ENCODE data around the gene ZFP57. TPM values are rescaled to one million over a fixed set of nuclear protein-coding genes. Genes with fewer than 3 reads are reported as not detected.

ZFP57 gene
- total RNA-seq: 1 to 10 TPM in 2 of 4 donors, under 1 TPM in 1, not detected in 1; 0.23 to 6.2 (median 1.2) TPM

DNA sequence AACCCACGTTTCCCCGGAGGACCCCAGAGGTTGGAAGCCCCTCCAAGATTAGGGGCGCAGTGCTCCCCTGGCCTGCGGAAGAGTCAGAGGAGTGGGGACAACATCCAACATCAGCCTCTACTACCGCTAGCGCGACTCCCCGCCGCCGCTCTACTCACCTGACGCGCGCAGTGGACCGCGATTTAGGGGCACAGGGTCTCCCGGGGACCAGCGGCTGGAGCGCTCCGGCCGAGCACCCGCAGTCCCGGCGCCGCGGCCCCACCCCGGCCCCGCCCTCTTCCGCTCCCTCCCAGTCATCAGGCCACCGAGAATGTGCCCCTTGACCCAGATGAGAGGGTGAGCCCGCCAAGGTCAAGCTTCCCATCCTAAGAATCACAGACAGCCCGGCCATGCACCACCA, at the start of gene ZFP57:
ZFP57 (minus strand) TSS at position 249 of the 400 bp plus-strand sequence. CDS start 4,149 bp downstream, outside the sequence.
- H3K9me3 ChIP-seq: no peaks in the 10 kb centered on the region
- WGBS: 91% methylated on average over 31 of the region's 31 CpGs
- DNase-seq (ENCODE audit: extremely low spot score): no peak

GRCh38 chr6:29730575-29731126, 49.7 kb upstream of the ZFP57 start:
- Histone ChIP-seq H3K9me3 (no peaks in the 10 kb centered on the region), H3K36me3 (peaks cover 6 to 29% (median 12%) of the 10 kb centered on the region in 4 donors), H3K27ac (replicated peaks in 1 of 4) (no peak overlapping the region), H3K27me3 (no peaks in the 10 kb centered on the region), H3K4me1 (peaks cover 0 to 7% (median 1%) of the 10 kb centered on the region in 4 donors), H3K4me3 (no peak overlapping the region)
- 52% methylated on average over 7 of the region's 7 CpGs for WGBS
- intact Hi-C loops (cut with DNase I): loop anchor here (10.0 kb wide), 1 partner anchor 104 kb away; no protein-coding TSS in a partner anchor
- TF ChIP-seq POLR2A (IDR thresholded peaks at IDR 0.05; ENCODE audit: low read depth) (no peak), EP300 (IDR thresholded peaks at IDR 0.05) (no peak), CTCF (IDR thresholded peaks at IDR 0.05) (no peak), POLR2AphosphoS5 (IDR thresholded peaks at IDR 0.05) (no peak)
- DNase-seq (ENCODE audit: extremely low spot score): no peak

More for the DNA sequence above, at the start of gene ZFP57:
- peaks cover 0 to 11% (median 0%) of the 10 kb centered on the region in 4 donors for H3K27me3 ChIP-seq
- no peak within 1 kb of the TSS for H3K27ac ChIP-seq (replicated peaks in 1 of 4)
- peaks cover 0 to 11% (median 0%) of the 10 kb centered on the region in 4 donors for H3K4me1 ChIP-seq
- intact Hi-C loops (cut with DNase I): no loop called here
- no peaks in the 10 kb centered on the region for H3K36me3 ChIP-seq
- H3K4me3 ChIP-seq: peak within 1 kb of the TSS in 2 of 4 donors; percentile 33 to 49
- TF ChIP-seq EP300 (IDR thresholded peaks at IDR 0.05): no peak
- no peak for TF ChIP-seq POLR2AphosphoS5 (IDR thresholded peaks at IDR 0.05)
- TF ChIP-seq POLR2A (IDR thresholded peaks at IDR 0.05; ENCODE audit: low read depth): no peak
- TF ChIP-seq CTCF (IDR thresholded peaks at IDR 0.05): no peak

- no peaks in the 10 kb centered on the region for H3K27me3 ChIP-seq
- H3K4me1 ChIP-seq: peaks cover 3 to 15% (median 8%) of the 10 kb centered on the region in 4 donors
- TF ChIP-seq POLR2AphosphoS5 (IDR thresholded peaks at IDR 0.05) (no peak), EP300 (IDR thresholded peaks at IDR 0.05) (no peak), CTCF (IDR thresholded peaks at IDR 0.05) (no peak), POLR2A (IDR thresholded peaks at IDR 0.05; ENCODE audit: low read depth) (no peak)
- peaks cover 6 to 37% (median 16%) of the 10 kb centered on the region in 4 donors for H3K36me3 ChIP-seq
- no peaks in the 10 kb centered on the region for H3K9me3 ChIP-seq
- H3K27ac ChIP-seq (replicated peaks in 1 of 4): no peak overlapping the region
- 79% methylated on average over 6 of the region's 6 CpGs for WGBS
- H3K4me3 ChIP-seq: no peak overlapping the region
- no peak for DNase-seq (ENCODE audit: extremely low spot score)
- intact Hi-C loops (cut with DNase I): loop anchor here (10.0 kb wide), 2 partner anchors 75 to 105 kb away; partner anchors contain the start of gene MOG
Observed at GRCh38 chr6:29729774-29730328, 48.9 kb upstream of the ZFP57 start.

GRCh38 chr6:29728875-29729270, 47.9 kb upstream of the ZFP57 start:
- Histone ChIP-seq H3K27me3 (no peaks in the 10 kb centered on the region), H3K9me3 (no peaks in the 10 kb centered on the region), H3K36me3 (peaks cover 6 to 39% (median 18%) of the 10 kb centered on the region in 4 donors), H3K27ac (replicated peaks in 1 of 4) (no peak overlapping the region), H3K4me3 (no peak overlapping the region), H3K4me1 (peaks cover 8 to 25% (median 17%) of the 10 kb centered on the region in 4 donors)
- TF ChIP-seq CTCF (IDR thresholded peaks at IDR 0.05) (no peak), EP300 (IDR thresholded peaks at IDR 0.05) (no peak), POLR2A (IDR thresholded peaks at IDR 0.05; ENCODE audit: low read depth) (no peak), POLR2AphosphoS5 (IDR thresholded peaks at IDR 0.05) (no peak)
- no peak for DNase-seq (ENCODE audit: extremely low spot score)
- intact Hi-C loops (cut with DNase I): loop anchor here (10.0 kb wide), 1 partner anchor 74 kb away; the partner anchor contains the start of gene MOG

All from esophagus muscularis mucosa (tissue), 4 donors.